NCI-H524 treated with DMSO at 0.1 percent for 48 hours (cell line): ENCODE results near the gene EDN1.
"Not testable (repeated sequence)": the region's sequence is repeated elsewhere in the genome, so short reads cannot be mapped to it uniquely, and the experiment has no call there.

Experiments used
- DNase-seq: peaks from one replicate; lab custom pipeline; 2025; lab: John Stamatoyannopoulos, UW

EDN1 gene

DNA sequence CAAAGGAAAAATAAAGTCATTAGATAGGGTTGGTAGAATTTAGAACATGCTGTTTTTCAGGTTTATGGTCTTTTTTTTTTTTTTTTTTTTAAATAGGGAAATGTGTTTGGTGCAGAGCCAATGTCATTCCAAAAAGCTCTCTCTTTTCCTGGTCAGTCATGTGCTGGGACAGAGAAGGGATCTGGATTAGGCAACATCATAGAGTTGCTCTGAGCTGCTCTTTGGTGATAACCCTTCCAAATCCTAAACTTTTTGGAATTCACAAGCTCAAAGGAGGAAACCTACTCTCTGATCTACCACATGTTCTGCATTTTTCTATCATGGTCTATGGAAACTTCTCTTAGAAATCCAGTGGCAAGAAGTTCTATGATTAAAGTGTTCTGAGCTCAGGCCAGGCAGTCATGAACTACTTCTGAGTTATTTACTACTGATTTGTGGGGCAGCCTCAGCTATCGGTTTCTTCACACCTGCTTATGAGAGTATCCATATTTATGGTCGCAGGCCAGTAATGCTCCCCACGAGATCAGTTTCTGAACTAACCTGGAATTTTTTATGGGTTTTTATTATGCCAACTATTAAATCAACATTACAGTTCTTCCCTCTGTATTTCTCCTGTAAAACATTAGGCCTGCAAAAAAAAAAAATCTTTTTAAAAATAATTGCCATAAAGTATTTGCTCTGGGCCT lies 4.8 kb downstream of the EDN1 start:
- no peak for DNase-seq

DNA sequence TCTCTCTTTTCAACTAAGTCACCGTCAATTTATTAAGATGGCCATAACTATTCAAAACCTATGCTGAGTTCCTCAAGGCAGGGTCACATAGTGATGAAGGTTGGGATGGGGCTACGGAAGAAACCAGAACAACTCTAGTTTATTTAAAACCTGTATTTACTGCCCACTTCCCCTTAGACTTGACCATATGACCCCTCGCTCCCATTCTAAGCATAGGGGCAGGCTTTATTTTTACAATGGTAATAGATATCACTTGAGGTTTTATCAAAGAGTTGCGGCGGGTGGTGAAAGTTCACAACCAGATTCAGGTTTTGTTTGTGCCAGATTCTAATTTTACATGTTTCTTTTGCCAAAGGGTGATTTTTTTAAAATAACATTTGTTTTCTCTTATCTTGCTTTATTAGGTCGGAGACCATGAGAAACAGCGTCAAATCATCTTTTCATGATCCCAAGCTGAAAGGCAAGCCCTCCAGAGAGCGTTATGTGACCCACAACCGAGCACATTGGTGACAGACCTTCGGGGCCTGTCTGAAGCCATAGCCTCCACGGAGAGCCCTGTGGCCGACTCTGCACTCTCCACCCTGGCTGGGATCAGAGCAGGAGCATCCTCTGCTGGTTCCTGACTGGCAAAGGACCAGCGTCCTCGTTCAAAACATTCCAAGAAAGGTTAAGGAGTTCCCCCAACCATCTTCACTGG lies 5.5 kb downstream of the EDN1 start:
- no peak for DNase-seq

DNA sequence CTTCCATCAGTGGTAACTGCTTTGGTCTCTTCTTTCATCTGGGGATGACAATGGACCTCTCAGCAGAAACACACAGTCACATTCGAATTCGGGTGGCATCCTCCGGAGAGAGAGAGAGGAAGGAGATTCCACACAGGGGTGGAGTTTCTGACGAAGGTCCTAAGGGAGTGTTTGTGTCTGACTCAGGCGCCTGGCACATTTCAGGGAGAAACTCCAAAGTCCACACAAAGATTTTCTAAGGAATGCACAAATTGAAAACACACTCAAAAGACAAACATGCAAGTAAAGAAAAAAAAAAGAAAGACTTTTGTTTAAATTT lies 6.1 kb downstream of the EDN1 start:
- no peak for DNase-seq

DNA sequence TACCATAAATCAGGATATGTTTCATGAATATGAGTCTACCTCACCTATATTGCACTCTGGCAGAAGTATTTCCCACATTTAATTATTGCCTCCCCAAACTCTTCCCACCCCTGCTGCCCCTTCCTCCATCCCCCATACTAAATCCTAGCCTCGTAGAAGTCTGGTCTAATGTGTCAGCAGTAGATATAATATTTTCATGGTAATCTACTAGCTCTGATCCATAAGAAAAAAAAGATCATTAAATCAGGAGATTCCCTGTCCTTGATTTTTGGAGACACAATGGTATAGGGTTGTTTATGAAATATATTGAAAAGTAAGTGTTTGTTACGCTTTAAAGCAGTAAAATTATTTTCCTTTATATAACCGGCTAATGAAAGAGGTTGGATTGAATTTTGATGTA lies 6.4 kb downstream of the EDN1 start:
- no peak for DNase-seq

DNA sequence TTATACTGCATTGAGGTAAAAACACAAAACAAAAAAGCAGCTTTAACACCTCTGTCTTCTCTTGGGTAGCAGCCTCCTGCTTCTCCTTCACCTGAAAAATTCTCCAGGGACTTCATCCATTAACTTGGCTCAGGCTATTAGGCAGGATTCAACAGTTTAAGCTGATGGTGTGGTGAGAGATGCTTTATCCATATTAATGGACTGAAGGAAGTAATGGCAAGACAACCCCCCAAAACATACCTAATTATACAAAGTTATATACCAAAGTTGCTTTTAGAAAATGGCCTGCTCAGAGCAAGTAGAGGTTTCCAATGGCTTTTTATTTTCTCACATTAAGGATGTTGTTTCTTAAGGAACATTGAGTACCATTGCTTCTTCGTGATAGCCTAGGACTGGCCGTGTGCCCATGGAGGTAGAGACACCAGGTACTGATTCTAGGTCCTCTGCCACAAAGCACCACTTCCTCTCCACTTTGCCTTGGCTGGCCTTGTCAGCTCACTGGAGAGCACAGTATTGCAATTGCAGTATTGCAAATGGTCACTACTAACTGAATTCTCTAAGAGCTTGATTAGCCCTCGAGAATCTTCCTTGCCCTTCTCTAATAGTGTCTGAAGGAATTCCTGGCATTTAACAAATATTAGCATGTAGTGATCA lies 7.3 kb downstream of the EDN1 start:
- DNase-seq = no peak

DNA sequence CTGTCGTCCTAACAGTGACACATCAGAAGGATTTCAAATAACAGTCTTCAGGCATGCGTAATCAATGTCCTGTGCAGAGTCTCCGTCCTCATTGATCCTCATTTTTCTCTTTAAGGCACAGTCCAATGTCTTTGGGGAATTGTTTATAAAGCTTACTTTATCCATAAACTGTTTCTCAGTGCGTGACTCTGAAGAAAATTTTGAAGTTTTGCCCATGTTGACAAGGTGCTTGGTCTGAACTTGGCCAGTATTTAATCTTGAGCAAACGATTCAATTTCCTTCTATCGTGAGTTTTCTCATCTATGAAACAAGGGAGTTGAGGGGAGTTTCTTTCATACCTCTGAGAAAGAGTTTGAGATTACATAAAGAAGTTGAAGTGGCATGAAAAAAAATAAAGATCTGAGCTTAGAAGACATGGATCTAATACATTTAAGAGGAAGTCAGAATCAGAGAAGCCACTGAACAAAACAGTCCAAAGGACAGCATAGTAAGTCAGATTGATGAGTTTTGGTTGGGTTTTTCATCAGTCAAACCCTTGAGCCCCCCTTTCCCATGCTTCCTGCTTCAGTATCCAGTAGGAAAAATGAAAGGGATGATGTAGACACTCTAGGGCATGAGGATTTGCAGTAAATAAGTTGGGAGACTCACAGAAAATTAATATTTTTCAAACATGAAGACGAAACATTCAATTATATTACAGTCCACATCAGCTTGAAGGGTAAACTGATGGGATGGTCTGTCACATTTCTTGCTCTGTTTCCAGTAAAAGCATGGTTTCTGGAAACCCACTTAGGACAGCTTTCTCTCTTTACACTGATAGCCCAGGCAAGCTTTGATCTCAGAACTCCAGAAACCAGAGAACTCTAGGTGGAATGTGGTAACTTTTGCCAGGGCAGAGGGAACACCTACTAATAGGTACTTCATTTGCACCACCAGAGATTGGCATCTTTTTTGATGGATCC lies 8.1 kb downstream of the EDN1 start:
- no peak for DNase-seq

DNA sequence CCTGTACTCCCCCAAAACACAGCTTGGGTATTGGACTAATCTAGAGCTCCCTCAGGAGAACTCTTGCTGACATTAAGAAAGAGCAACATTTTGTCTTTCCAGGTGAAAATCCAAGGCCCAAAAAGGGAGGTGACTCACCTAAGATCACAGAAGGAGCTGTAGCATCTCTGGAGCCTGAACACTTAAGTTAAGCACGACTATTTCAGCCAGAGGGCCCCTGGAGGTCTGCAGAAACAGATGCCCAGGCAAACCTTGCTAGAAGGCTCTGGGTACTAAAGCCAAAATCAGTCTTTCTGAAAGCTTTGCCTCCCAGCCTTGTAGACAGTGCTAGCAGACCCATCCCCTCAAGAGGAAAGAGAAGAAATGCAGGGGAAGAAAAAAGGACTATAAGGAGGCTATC lies 8.8 kb downstream of the EDN1 start:
- no peak for DNase-seq

DNA sequence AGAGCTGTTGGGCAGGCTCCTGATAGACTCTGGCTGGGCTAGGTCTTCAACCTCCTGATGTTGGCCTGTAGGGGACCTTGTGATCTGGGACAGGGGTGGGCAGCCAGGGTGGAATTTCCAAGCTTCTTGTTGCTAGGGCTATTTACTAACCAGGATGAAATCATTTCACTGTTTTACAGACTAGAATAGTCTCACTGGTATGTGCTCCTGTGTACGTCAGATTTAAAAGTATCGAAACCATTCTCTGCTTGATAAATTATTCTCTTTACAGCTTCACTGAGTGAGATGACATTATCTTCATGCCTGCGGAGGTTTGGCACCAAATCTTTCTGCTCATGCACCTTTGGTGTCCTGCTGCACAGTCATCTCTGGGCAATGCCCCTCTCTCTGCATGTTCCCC lies 10.9 kb downstream of the EDN1 start:
- DNase-seq = no peak

DNA sequence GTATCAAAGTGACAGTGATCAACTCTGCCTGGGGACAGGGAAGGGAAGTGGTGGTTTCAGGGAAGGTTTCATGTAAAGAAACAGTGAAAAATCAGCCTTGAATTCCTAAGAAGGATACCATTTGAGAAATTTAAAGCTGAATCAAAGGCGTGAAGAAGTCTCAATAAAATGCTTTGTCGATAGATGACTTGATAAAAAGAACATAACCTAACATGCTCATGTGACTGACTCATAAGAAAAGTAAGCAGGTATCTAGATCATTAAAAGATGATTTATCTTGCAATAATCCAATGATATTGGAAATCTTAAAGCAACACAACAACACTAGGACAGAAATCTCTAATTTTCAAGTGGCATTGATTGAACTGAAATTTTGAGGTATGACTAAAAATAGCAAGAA lies 14.3 kb downstream of the EDN1 start:
- no peak for DNase-seq

DNA sequence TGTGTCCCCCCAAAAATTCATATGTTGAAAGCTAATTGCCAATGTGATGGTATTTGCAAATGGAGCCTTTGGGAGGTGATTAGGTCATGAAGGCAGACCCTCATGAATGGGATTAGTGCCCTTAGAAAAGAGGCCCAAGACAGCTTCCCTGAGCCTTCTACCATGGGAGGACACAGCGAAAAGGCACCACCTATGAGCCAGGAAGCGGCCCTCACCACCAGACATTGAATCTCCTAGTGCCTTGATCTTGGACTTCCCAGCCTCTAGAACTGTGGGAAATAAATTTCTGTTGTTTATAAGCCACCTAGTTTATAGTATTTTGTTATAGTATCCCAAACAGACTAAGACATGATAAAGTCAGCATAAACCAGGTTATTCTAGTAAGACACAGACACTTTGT lies 18.9 kb downstream of the EDN1 start:
- no peak for DNase-seq

DNA sequence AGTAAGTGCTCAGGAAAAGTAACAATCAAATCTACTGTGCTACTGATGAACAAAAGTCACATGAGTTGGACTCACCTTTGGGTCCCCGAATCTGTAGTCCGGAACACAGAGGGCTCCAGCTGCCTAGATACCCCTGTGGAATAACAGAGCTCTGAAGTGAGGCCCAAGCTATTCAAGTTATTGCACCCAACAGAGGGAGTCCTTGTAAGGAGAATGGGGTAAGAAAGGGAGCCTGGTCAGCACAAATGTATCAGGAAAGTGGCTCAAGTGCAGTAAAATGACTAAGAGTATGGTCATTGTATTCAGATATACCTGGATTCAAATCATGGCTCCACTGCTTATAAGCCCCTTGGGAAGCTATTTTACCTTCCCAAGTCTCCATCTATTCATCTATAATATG lies 20.9 kb downstream of the EDN1 start:
- no peak for DNase-seq

DNA sequence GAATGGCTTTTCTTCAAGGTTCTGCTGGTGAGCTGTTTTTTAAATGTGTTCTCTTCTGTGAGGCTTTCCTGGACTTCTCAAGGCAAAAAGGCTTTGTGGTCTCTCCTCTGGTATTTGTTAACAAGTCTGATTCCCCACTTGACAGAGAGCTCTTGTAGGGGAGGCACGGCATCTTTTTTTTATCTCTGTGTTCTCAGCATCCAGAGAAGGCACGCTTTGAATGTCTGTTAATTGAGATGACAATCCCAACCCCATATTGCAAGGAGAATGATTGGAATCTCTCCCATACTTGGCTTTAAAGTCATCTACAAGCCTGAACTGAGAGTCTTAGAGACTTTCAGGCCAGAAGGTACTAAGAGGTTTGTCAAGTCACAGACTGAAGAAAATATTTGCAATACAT lies 22.6 kb downstream of the EDN1 start:
- no peak for DNase-seq

DNA sequence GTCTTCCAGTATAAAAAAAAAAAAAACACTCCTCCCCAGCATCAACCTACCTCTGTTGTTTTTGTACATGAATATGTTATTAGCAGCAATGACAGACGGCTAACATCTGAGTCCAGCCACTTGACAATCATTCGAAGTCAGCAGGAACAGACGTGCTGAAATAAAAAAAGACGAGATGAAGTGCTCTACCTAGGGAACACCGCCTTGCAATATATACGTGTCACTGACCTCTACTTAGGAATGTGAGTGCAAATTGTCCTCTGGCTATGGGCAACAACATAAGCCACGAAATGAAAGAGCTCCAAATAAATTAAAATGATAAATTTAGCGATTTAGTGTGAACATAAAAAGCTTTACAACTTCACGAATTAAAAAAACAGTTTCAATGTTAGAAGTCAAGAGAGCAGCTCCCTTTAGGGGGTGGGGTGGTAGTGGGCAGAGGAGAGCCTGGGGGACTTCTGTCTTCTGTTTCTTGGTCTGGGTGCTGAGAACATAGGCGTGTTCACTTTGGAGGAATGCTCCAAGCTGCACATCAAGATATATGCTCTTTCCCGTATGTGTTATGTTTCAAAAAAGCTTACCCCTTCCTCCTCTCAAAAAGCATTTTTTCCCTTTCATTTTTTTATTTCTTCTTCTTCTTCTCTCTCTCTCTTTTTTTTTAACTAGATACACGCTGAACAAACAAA lies 23.3 kb downstream of the EDN1 start:
- peak; percentile 46 for DNase-seq

DNA sequence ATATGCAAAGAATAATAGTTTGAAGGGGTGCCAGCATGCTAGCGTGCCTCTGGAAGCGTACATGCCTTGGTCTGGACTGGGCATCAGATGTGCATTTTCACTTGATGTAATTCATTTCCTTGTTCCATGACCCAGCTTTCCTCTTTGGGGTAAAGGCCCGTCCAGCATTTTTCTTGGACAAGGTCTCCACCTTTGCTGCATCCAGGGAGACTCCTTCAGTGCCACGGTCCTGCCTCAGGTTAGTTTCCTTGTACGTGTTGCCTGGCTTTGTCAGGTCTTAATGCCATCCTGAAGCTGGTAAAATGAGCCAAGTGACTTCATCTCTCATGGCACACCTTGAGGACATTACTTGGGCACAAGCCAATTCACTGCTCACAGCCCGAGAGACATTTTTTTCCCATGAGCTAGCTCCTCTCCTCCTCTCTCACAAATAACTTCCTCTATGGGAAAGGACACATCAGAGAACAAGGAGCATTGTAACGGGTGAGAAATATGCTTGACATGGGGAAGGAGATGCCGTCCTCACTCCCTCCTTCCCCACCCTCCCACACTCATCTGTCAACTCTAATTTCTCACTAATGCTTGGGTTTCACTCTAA lies 23.9 kb downstream of the EDN1 start:
- no peak for DNase-seq

DNA sequence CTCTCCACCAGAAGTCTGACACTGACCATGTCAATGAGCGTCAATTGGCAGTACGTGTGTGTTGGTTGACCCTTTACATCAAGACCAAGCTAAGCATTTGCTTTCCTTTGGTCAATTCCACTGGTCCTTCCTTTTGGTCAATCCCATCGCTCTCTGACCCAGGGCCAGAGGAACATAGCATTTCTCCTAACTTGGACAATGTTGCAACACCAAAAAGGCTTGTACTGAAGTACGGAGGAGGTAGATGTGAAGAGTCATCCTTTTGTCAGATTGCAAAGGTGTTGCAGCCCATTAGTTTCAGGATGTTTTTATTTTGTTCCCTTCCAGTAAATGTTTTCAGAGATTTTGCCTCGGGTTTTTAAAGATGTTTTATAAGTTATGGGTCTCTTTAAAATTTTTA lies 24.6 kb downstream of the EDN1 start:
- DNase-seq = no peak

DNA sequence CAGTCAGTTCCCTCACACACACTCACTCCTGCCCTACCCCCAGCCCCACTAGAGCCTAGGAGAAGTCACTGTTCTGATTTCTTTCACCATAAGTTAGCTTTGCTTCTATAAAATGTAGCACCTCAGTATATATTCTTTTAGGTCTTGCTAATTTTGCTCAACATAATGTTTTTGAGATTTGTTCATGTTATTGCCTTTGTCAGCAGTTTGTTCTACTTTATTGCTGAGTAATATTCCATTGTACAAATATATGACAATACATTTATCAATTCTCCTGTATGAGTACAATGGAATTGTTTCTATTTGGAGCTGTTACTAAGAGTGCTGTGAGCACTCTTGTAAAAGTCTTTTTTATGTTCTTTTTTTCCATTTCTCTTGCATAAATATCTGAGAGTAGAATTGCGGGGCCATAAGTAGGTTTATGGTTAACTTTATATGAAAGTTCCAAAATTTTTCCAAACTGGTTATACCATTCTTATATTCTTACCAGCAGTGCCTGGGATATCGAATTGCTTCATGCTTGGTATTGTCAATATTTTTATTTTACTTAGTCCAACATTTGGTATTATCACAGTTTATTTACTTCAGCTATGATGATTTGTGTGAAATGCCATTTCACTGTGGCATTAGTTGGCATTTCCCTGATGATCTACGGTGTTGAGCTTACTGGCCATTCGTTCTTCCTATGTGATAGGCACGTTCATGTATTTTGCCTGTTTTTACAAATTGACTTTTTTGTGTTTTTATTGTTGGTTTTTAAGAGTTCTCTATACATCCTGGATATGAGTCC lies 25.3 kb downstream of the EDN1 start:
- no peak for DNase-seq

DNA sequence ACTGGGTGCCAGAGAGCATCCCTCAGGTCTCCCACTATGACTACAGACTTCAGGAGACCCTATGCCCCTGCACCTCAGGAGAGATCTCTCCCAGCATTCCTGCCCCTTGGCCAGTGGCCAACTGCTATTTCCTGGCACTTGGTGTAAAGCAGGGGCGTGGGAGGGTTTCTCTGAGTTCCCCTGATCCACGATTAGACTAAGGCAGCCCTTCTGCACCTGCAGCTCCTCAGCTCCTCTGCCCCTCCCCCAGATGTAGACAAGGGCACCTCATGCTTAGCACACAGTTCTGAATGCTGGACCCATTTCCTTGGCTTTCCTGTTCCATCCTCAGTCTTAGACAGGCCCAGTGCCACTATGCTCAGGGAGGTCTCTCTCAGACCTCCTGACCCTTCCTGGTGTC lies 28.6 kb downstream of the EDN1 start:
- no peak for DNase-seq

DNA sequence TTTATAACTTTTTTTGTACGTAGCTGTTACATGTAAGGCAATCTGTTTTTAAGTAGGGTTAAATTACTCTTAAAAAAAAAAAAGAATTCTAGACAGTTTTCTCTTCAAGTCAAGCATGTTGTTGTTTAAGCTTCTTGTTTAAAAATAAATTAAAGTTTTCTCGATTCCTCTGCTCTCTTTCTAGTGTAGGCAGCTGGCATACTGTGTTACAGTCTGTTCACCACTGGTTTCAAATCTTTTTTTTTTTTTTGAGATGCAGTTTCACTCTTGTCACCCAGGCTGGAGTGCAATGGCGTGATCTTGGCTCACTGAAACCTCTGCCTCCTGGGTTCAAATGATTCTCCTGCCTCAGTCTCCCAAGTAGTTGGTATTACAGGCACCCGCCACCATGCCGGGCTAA lies 29.9 kb downstream of the EDN1 start:
- not testable (repeated sequence) for DNase-seq

DNA sequence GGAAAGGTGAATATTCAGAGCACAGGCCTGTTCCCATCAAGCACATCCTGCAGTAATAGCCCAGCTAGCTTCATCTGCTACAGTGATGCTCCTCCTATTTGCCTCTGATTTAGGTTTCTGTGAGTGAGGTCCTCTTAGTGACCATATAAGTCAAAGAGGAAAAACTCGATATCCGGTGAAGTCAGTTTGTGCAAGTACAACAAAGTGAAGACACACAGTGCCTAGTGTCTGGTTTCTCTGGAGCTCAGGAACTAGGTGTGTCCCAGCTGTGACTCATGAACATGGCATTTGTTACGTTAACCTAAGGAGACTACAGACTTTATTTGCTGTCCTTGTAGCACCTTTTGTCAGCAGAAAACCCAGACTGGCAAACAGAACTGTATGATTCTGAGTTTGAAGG lies 33.9 kb downstream of the EDN1 start:
- DNase-seq = no peak

DNA sequence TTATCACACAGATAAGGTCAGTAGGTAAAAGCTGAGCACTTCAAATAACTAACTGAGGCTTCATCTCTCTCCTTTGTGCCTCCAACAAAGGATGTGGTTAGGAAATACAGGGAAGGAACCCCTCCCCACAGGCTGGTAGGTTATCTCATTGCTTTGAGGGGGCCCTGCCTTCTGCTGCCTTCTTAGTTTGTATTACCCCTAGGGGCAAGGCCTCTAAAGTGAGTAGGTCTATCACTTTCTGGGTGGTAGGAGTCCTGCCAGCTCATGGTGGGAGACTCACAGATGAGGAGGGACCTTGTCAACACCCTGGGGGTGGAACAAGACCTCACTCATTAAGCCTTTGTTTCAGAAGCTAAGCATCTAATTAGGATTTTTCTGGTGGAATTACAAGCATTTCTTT lies 34.6 kb downstream of the EDN1 start:
- no peak for DNase-seq

DNA sequence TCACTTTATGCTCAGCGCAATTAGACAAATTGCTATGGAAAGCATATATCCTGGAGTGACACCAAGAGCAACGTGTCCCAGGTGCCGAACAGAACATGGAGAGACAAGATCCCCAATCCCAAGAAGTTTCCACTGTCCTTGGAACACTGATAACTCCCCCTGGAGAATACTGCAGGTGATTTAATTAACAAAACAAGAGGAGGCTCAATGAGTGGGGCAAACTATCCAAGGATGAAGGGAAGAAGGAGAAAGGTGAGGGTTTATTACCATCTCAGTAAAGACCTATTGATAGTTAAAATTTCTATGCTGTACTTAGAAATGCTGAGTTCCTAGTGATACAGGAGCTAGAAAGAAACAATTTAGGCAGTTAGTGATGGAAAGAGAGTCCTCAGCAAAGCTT lies 35.7 kb downstream of the EDN1 start:
- DNase-seq = no peak
